GM19238 (cell line): ENCODE results near the gene MED27.

Experiments
- DNase-seq: peaks from one replicate; pipeline ENCODE4 v3.0.0; 2011; ENCODE audit warnings: low spot score; ENCODE audit not compliant: insufficient read length

The MED27 gene

DNA sequence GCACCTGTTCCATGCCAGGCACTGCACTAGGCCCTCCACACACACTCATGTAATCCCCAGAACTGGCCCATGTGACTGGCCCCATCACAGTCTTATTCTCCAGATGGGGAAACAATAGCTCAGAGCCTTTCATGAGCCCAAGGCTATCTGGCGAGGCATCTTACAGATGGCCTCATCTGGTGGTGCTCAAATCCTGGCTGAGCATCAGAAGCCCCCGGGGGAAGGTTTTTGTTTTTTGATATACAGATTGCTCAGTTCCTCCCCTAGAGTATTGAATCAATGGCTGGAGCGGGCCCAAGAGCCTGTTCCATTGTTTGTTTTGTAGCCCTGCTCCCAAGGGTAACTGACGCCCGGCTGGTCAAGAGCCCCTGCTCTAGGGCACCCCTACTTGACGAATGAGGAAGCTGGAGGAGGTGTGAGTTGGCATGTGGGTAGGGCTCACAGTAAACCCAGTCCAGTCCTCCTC is 194.5 kb downstream of the MED27 start:
- no peak for DNase-seq

GRCh38 chr9:131884222-131884621 is 195.4 kb downstream of the MED27 start:
- DNase-seq = no peak

- no peak for DNase-seq
Observed at GRCh38 chr9:131880833-131881583, 198.7 kb downstream of the MED27 start.

- no peak for DNase-seq
Observed at GRCh38 chr9:131879911-131880290, 199.8 kb downstream of the MED27 start.

DNA sequence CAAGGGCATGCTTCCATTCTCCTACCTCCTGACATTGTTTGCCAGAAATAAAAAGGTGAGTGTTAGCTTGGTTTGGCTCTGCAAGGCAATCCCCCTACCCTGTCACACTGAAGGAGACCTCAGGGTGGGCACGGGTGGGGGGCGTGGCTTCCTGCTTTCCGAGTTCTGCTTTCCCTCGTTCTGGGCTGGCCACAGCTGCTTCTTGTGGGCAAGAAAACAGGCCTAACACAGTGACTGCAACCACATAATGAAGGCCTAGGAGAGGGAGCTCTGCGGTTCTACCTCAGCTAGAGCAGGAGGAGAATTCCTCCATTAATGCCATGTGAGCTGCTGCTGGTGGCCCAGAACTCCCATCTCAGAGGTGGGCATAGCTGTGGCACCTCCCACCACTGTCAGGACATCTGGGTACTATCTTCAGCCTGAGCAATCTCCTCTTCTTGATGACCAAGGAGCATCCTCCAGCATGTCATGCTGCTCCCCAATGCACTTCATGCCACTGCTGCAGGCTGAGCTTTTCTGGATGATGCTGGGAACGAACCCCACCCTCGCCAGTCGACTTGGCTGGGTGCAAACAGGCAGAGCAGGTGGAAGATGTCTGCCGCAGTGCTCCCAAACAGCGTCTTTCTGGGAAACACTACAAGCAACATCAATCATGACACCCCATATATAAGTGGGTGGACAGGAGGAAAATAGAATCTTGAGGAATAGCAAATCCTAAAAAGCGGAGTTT is 200.3 kb downstream of the MED27 start:
- no peak for DNase-seq

DNA sequence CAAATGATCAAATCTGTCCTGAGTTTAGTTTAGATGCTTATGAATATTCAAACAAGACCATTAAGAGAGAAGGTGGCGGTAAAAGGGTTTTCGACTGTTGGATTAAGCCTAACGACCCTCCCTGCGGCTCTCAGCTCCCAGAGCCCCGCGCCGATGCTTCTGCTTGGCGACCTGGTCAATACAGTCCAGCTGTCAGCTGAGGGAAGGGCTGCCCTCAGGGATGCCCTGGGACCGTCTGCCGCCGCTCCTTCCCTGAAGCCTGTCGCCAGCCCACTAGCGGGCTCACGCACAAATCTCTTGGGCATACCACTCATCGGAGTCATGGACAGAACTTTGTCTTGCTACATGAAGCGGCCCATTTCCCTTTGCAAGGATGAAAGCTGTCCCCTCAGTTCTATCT is 203.2 kb downstream of the MED27 start:
- DNase-seq = no peak

- DNase-seq = no peak
Observed at GRCh38 chr9:131875828-131876485, 203.7 kb downstream of the MED27 start.

GRCh38 chr9:131874916-131875670 is 204.6 kb downstream of the MED27 start:
- no peak for DNase-seq

DNA sequence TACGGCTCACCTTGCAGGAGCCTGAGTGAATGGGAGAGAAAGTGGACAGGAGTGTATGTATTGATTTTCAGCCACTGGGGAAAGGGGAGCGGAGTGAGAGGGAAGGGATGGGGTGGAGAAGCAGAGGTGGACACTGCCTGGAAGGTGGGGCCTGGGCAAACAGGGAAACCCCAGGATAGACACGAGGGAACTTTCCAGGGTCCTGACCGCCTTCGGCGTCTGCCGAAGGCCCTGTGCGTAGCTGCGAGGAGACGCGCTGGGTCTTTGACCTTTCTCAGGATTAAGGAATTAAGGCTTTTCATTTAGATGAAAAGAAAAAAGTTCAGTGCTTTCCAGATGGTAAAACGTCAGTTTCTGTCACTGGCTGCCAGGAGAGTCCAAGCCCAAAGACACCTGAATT is 205.2 kb downstream of the MED27 start:
- DNase-seq = no peak

DNA sequence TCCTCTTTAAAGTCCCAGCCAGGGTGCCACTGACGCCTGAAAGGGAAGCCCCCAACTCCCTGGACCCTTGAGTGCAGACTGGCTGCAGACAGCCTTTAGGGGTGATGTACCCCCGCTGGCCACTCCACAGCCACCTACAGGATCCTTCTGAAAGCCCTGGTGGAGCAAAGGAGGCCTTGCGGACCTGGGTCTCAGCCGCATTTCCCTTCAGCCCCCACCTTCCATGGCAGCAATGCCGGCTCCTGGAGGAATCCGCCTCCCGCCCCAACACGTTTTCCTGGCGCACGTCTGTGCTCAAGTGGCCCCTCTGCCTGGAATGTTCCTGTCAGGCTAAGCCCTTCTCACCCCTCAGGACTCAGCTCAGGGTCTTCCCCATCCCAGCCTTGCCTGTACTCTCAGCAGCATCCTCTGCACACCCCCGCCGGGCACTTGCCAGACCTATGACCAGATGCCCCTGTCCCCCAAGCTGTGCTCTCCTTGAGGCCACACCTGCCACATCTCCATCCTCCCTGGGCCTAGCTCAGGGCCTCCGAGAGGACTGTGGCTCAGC is 205.7 kb downstream of the MED27 start:
- DNase-seq = no peak

GRCh38 chr9:131873335-131873734 is 206.3 kb downstream of the MED27 start:
- no peak for DNase-seq

DNA sequence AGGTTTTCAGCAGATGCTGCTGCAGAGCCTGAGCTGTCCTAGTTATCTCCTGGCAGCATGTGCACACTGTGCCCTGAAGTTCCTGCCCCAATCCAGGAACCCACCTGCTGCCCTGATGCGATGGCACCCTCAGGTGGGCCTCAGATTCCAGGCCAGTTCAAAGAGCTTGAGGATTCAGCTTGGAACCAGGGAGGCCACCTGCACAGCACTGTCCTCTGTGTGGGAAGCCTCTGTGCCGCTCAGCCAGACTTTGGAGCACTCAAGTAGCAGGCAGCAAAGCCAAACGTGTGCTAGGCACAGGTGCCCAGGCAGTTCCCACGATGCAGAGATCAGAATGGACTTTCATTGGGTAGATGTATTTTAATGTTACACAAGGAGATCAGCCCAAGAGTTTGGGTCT is 207.0 kb downstream of the MED27 start:
- no peak for DNase-seq

DNA sequence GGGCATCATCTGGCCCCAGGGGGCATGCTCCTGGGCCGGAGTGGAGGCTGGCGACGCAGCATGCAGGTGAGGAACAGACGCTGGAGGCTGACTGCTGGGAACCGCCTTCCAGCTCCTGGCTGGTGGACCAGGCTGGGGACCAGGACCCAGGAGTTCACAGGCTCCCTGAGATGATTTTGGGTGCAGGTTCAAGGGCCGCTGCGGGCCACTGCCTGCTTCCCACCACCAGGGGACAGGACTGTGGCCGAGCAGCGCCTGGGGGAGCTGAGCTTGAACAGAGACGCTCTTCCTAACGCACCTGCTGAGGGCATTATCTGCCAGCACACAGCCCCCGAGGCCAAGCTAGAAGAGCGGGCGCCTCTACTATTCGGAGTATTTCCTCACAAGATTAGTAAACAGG is 207.7 kb downstream of the MED27 start:
- DNase-seq = no peak

DNA sequence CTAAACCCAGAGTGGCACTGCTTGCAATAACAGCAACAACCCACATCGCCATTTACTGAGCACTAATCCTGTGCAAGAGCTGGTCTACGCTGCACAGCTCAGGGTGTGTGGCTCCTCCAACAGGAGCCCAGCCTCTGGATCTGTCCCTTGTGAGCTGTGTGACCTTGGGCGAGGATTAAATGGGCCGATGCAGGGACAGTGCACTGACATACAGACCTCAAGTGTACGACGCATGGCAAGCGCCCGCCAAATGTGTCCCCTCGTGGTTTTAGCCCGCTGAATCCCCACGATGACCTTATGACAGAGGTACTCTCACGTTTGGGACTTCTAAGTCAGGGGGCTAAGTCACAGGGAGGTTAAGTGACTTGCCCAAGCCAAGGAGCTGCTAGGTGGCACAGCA is 209.5 kb downstream of the MED27 start:
- DNase-seq = no peak

GRCh38 chr9:131869348-131869747 is 210.3 kb downstream of the MED27 start:
- DNase-seq = no peak

DNA sequence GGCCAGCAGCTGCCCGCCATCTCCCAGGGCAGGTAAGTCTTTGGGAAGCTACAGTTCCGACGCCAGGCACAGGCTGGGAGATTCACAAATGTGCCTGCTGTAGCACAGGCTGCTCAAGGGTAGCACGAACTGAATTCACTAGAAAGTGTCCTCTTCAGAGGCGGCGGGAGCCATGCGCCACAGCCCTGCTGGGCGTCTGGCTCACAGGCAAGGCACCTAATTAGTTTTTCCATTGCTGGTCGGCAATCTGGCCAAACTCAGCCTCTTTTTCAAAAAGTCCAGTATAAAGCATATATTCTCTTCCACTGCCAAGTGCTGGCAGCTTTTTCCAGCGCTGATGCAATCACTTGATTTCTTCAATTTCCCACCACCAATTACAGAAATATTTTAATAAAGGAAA is 210.9 kb downstream of the MED27 start:
- no peak for DNase-seq

GRCh38 chr9:131867611-131868192 is 212.0 kb downstream of the MED27 start:
- no peak for DNase-seq

- DNase-seq = no peak
Observed at GRCh38 chr9:131865446-131866195, 214.0 kb downstream of the MED27 start.

GRCh38 chr9:131864531-131864930 is 215.1 kb downstream of the MED27 start:
- no peak for DNase-seq

- DNase-seq = no peak
Observed at GRCh38 chr9:131863306-131863896, 216.3 kb downstream of the MED27 start.
